Tibial nerve (tissue), 4 donors: ENCODE measurements around the gene BAG2.

Experiments used
- EP300 ChIP-seq, 2 donors: sonication (generic); formaldehyde crosslinking; IDR thresholded peaks; one replicate each; pipeline ENCODE4 v1.6.1; 2017; ENCODE audit warnings: antibody characterized with exemption in 2 of 2, mild to moderate bottlenecking in 1 of 2
- POLR2A ChIP-seq, 2 donors: fragments of 450-650 bp; IDR thresholded peaks; one replicate each; pipeline ENCODE4 v1.6.1; 2017; ENCODE audit warnings: antibody characterized with exemption in 2 of 2, mild to moderate bottlenecking in 2 of 2, moderate library complexity in 2 of 2
- TF ChIP-seq, protein P1 (sequence below), 5 experiments: fragments of 200-600 bp in 3 of 5; fragments of 450-650 bp in 2 of 5; sonication (generic) in 3 of 5; IDR thresholded peaks; one replicate each; pipeline ENCODE4 v1.5.1; 2016 to 2019; ENCODE audit warnings: antibody characterized with exemption in 5 of 5, mild to moderate bottlenecking in 3 of 5, moderate library complexity in 2 of 5

GRCh38 chr6:57134954-57135353, 37.2 kb upstream of the BAG2 start:
- TF ChIP-seq, protein P1, sequence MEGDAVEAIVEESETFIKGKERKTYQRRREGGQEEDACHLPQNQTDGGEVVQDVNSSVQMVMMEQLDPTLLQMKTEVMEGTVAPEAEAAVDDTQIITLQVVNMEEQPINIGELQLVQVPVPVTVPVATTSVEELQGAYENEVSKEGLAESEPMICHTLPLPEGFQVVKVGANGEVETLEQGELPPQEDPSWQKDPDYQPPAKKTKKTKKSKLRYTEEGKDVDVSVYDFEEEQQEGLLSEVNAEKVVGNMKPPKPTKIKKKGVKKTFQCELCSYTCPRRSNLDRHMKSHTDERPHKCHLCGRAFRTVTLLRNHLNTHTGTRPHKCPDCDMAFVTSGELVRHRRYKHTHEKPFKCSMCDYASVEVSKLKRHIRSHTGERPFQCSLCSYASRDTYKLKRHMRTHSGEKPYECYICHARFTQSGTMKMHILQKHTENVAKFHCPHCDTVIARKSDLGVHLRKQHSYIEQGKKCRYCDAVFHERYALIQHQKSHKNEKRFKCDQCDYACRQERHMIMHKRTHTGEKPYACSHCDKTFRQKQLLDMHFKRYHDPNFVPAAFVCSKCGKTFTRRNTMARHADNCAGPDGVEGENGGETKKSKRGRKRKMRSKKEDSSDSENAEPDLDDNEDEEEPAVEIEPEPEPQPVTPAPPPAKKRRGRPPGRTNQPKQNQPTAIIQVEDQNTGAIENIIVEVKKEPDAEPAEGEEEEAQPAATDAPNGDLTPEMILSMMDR (IDR thresholded peaks at IDR 0.05) = no peak
- TF ChIP-seq POLR2A (IDR thresholded peaks at IDR 0.05) (no peak), EP300 (IDR thresholded peaks at IDR 0.05) (no peak)
